ENCODE data around the gene SAG. TPM values are rescaled to one million over a fixed set of nuclear protein-coding genes. Genes with fewer than 3 reads are reported as not detected.

The SAG gene
- total RNA-seq, 3 donors from 2014 or later = not detected

GRCh38 chr2:233379441-233379840 is 71.8 kb downstream of the SAG start:
- Histone ChIP-seq H3K4me3 (no peak overlapping the region), H3K27me3 (no peaks in the 10 kb centered on the region), H3K9me3 (no peaks in the 10 kb centered on the region), H3K4me1 (no peaks in the 10 kb centered on the region), H3K36me3 (no peaks in the 10 kb centered on the region), H3K27ac (no peak overlapping the region)
- no peak for DNase-seq (ENCODE audit: low spot score in 2 of 2)
- intact Hi-C loops (cut with DNase I; ENCODE audit: low total_unique reads) = no loop called here
- TF ChIP-seq CTCF (IDR thresholded peaks at IDR 0.05) = no peak
- no peak for TF ChIP-seq POLR2AphosphoS5 (IDR thresholded peaks at IDR 0.05)
- no peak for TF ChIP-seq POLR2A (IDR thresholded peaks at IDR 0.05)

- no peaks in the 10 kb centered on the region for H3K27me3 ChIP-seq
- no peak for DNase-seq (ENCODE audit: low spot score in 2 of 2)
- no peaks in the 10 kb centered on the region for H3K36me3 ChIP-seq
- H3K4me1 ChIP-seq = no peaks in the 10 kb centered on the region
- no peaks in the 10 kb centered on the region for H3K9me3 ChIP-seq
- H3K4me3 ChIP-seq = no peak overlapping the region
- TF ChIP-seq POLR2A (IDR thresholded peaks at IDR 0.05) = no peak
- no peak for TF ChIP-seq POLR2AphosphoS5 (IDR thresholded peaks at IDR 0.05)
- TF ChIP-seq CTCF (IDR thresholded peaks at IDR 0.05) = no peak
- no peak overlapping the region for H3K27ac ChIP-seq
- intact Hi-C loops (cut with DNase I; ENCODE audit: low total_unique reads) = no loop called here
These were observed 72.7 kb downstream of the SAG start for GRCh38 chr2:233380132-233380895.

- Histone ChIP-seq H3K27me3 (no peaks in the 10 kb centered on the region), H3K9me3 (no peaks in the 10 kb centered on the region), H3K27ac (no peak overlapping the region), H3K4me3 (no peak overlapping the region), H3K4me1 (no peaks in the 10 kb centered on the region), H3K36me3 (no peaks in the 10 kb centered on the region)
- DNase-seq (ENCODE audit: low spot score in 2 of 2) = no peak
- TF ChIP-seq POLR2AphosphoS5 (IDR thresholded peaks at IDR 0.05) (no peak), POLR2A (IDR thresholded peaks at IDR 0.05) (no peak), CTCF (IDR thresholded peaks at IDR 0.05) (no peak)
- intact Hi-C loops (cut with DNase I; ENCODE audit: low total_unique reads) = no loop called here
These were observed 73.5 kb downstream of the SAG start for GRCh38 chr2:233380995-233381637.

- intact Hi-C loops (cut with DNase I; ENCODE audit: low total_unique reads) = no loop called here
- Histone ChIP-seq H3K36me3 (no peaks in the 10 kb centered on the region), H3K27ac (no peak overlapping the region)
These were observed 74.0 kb downstream of the SAG start for GRCh38 chr2:233381638-233381995.

More at GRCh38 chr2:233381638-233381995, 74.0 kb downstream of the SAG start:
- Histone ChIP-seq H3K4me3 (no peak overlapping the region), H3K4me1 (no peaks in the 10 kb centered on the region), H3K27me3 (no peaks in the 10 kb centered on the region), H3K9me3 (no peaks in the 10 kb centered on the region)
- no peak for DNase-seq (ENCODE audit: low spot score in 2 of 2)
- TF ChIP-seq POLR2AphosphoS5 (IDR thresholded peaks at IDR 0.05) (no peak), CTCF (IDR thresholded peaks at IDR 0.05) (no peak), POLR2A (IDR thresholded peaks at IDR 0.05) (no peak)

Data from breast epithelium (tissue), 4 donors.